ENCODE measurements around the gene ABCG2. TPM values are rescaled to one million over a fixed set of nuclear protein-coding genes. Genes with fewer than 3 reads are reported as not detected.
"Not testable (repeated sequence)": the region's sequence is repeated elsewhere in the genome, so short reads cannot be mapped to it uniquely, and the experiment has no call there.

The ABCG2 gene
- total RNA-seq, 4 donors from 2014 or later: 0.72 to 5.1 (median 2.4) TPM

GRCh38 chr4:88166608-88167007, 8.2 kb upstream of the ABCG2 start:
- H3K27me3 ChIP-seq: no peaks in the 10 kb centered on the region
- no peaks in the 10 kb centered on the region for H3K4me1 ChIP-seq
- WGBS: 94% methylated on average over 3 of the region's 3 CpGs
- no peak for DNase-seq (ENCODE audit: low spot score in 2 of 2)
- H3K4me3 ChIP-seq: no peak overlapping the region
- no peaks in the 10 kb centered on the region for H3K36me3 ChIP-seq
- H3K27ac ChIP-seq: no peak overlapping the region
- no peaks in the 10 kb centered on the region for H3K9me3 ChIP-seq
- TF ChIP-seq EP300 (IDR thresholded peaks at IDR 0.05): no peak
- no peak for TF ChIP-seq POLR2AphosphoS5 (IDR thresholded peaks at IDR 0.05)
- TF ChIP-seq, protein P1, sequence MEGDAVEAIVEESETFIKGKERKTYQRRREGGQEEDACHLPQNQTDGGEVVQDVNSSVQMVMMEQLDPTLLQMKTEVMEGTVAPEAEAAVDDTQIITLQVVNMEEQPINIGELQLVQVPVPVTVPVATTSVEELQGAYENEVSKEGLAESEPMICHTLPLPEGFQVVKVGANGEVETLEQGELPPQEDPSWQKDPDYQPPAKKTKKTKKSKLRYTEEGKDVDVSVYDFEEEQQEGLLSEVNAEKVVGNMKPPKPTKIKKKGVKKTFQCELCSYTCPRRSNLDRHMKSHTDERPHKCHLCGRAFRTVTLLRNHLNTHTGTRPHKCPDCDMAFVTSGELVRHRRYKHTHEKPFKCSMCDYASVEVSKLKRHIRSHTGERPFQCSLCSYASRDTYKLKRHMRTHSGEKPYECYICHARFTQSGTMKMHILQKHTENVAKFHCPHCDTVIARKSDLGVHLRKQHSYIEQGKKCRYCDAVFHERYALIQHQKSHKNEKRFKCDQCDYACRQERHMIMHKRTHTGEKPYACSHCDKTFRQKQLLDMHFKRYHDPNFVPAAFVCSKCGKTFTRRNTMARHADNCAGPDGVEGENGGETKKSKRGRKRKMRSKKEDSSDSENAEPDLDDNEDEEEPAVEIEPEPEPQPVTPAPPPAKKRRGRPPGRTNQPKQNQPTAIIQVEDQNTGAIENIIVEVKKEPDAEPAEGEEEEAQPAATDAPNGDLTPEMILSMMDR (IDR thresholded peaks at IDR 0.05): no peak
- TF ChIP-seq POLR2A (IDR thresholded peaks at IDR 0.05): no peak

- TF ChIP-seq POLR2A (IDR thresholded peaks at IDR 0.05) (no peak), EP300 (IDR thresholded peaks at IDR 0.05) (no peak)
- 70% methylated on average over 6 of the region's 6 CpGs for WGBS
- no peak overlapping the region for H3K27ac ChIP-seq
These were observed 4.9 kb upstream of the ABCG2 start for GRCh38 chr4:88163336-88163735.

GRCh38 chr4:88162626-88163025, 4.2 kb upstream of the ABCG2 start:
- no peak overlapping the region for H3K27ac ChIP-seq
- H3K4me3 ChIP-seq: no peak overlapping the region
- no peaks in the 10 kb centered on the region for H3K9me3 ChIP-seq
- DNase-seq (ENCODE audit: low spot score in 2 of 2): no peak
- no peaks in the 10 kb centered on the region for H3K36me3 ChIP-seq
- H3K4me1 ChIP-seq: peaks cover 13% of the 10 kb centered on the region
- TF ChIP-seq, protein P1 (IDR thresholded peaks at IDR 0.05): no peak
- TF ChIP-seq POLR2AphosphoS5 (IDR thresholded peaks at IDR 0.05) (no peak), POLR2A (IDR thresholded peaks at IDR 0.05) (no peak), EP300 (IDR thresholded peaks at IDR 0.05) (no peak)
- H3K27me3 ChIP-seq: no peaks in the 10 kb centered on the region

More at GRCh38 chr4:88163336-88163735, 4.9 kb upstream of the ABCG2 start:
- Histone ChIP-seq H3K36me3 (no peaks in the 10 kb centered on the region), H3K9me3 (no peaks in the 10 kb centered on the region), H3K4me3 (no peak overlapping the region), H3K27me3 (no peaks in the 10 kb centered on the region), H3K4me1 (peaks cover 10% of the 10 kb centered on the region)
- DNase-seq (ENCODE audit: low spot score in 2 of 2): no peak

DNA sequence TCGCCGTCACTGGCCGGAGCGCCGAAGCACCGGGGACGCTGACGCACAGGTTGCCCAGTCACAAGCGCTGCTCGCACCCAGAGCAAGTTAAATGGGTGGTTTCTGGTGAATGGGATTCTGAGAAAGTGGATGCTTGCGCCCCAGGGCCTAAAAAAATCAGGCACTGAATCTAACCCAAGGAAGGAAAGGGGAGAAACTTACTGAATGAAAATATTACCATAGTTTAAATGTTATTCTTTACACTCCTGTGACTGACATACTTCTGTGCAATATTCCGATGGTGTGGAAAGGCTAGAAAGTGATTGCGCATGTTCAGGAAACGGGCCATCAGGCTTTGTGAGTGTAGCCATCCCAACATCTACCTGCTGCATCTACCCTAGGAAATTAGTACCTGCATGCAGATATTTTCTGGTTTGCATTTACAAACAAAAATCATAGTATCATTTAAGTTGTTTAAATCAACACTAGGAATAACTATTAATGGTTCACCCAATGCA, 838 bp upstream of the ABCG2 start:
- Histone ChIP-seq H3K27me3 (no peaks in the 10 kb centered on the region), H3K36me3 (no peaks in the 10 kb centered on the region), H3K9me3 (no peaks in the 10 kb centered on the region), H3K4me3 (peak overlapping the region; percentile 74), H3K4me1 (peaks cover 13% of the 10 kb centered on the region), H3K27ac (no peak overlapping the region)
- WGBS: 28% methylated on average over 14 of the region's 14 CpGs
- TF ChIP-seq, protein P1 (IDR thresholded peaks at IDR 0.05): no peak
- TF ChIP-seq EP300 (IDR thresholded peaks at IDR 0.05) (no peak), POLR2A (IDR thresholded peaks at IDR 0.05) (no peak), POLR2AphosphoS5 (IDR thresholded peaks at IDR 0.05) (no peak)
- no peak for DNase-seq (ENCODE audit: low spot score in 2 of 2)

GRCh38 chr4:88158038-88158488, 376 bp downstream of the ABCG2 start:
- DNase-seq (ENCODE audit: low spot score in 2 of 2): no peak
- H3K27ac ChIP-seq: no peak overlapping the region
- H3K27me3 ChIP-seq: no peaks in the 10 kb centered on the region
- WGBS: 7% methylated on average over 12 of the region's 12 CpGs
- TF ChIP-seq POLR2A (IDR thresholded peaks at IDR 0.05): no peak
- TF ChIP-seq EP300 (IDR thresholded peaks at IDR 0.05): no peak
- TF ChIP-seq POLR2AphosphoS5 (IDR thresholded peaks at IDR 0.05): no peak
- TF ChIP-seq, protein P1 (IDR thresholded peaks at IDR 0.05): no peak
- no peaks in the 10 kb centered on the region for H3K36me3 ChIP-seq
- H3K4me1 ChIP-seq: peaks cover 13% of the 10 kb centered on the region
- H3K4me3 ChIP-seq: peak overlapping the region; percentile 74
- H3K9me3 ChIP-seq: no peaks in the 10 kb centered on the region

- WGBS: 95% methylated on average over 8 of the region's 8 CpGs
- not testable (repeated sequence) for H3K4me3 ChIP-seq; DNase-seq (ENCODE audit: low spot score in 2 of 2); H3K27me3 ChIP-seq; H3K9me3 ChIP-seq; H3K27ac ChIP-seq; H3K36me3 ChIP-seq; H3K4me1 ChIP-seq
These were observed 6.1 kb downstream of the ABCG2 start for GRCh38 chr4:88152331-88152730.

Measured in suprapubic skin (tissue), 4 donors.